Activated naive CD4-positive, alpha-beta T cell (primary cell): Measurements from ENCODE around the gene CXorf65.
A peak's percentile ranks its signal among the peaks of the same experiment; 100 is the strongest.

Experiments
- DNase-seq, 4 experiments: peaks; one replicate each; lab custom pipeline; 2025; lab: John Stamatoyannopoulos, UW

CXorf65 gene

GRCh38 chrX:71106427-71106826 is at the start of gene CXorf65:
CXorf65 (minus strand) TSS chrX:71106740; CDS start chrX:71106556, 184 bp downstream.
- DNase-seq, result no peak

DNA sequence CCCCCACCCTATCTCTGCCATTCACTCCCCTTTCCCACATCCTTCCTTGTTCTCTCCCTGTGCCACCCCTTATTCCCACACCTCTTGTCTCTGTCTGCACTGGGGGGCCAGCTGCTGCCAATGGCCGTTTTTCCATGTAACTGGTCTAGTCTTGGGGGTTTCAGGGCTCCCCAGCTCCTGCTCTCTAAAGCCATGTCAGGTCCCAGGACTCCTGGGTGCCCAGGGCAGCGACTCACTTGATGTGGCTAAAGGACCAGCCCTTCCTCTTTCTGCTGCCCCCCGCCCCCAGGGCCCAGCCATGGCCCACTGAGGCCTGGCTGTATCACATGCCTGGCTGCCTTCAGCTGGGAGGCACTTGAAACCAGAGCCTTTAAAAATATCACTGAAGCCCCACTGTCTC is 48.1 kb upstream of the CXorf65 start:
- no peak for DNase-seq

DNA sequence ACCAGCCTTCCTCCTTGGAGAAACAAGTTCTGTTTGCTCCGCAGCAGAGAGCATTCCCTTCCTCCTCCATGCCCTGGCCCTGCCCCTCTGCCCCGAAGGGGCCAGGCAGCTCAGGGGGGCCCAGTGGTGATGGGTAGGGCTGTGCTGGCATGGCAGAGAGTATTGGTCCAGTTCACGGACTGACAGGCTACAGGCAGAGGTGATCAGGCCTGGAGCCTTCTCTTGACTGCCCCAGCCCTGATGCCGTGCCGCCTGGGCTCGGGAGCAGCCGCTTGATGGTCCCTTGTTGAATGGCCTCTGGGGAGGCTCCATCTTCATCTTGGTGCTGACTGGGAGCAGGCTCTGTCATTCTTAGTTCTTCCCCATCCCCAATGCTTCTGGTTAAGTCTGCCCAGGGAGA is 47.7 kb upstream of the CXorf65 start:
- no peak for DNase-seq

- DNase-seq, result no peak
Observed at GRCh38 chrX:71151366-71151765, 44.8 kb upstream of the CXorf65 start.

DNA sequence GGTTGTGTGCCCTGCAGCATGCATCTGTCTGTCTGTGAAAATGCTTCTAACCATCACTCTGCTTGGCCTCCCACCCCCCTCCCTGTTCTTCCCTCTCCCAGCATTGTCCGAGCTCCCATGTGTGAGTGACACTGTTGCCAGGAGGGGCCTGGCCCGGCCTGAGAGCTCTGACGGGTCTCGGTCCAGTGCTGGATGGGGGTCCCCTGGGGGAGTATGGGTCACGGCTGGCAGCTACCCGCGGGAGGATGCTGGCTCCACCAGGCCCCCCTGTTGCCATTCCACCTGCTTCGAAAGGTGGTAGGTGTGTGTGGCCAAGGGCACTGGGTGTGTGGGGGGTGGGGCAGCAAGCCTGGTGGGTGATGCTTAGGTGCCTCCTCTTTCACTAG is 41.7 kb upstream of the CXorf65 start:
- DNase-seq, result no peak

DNA sequence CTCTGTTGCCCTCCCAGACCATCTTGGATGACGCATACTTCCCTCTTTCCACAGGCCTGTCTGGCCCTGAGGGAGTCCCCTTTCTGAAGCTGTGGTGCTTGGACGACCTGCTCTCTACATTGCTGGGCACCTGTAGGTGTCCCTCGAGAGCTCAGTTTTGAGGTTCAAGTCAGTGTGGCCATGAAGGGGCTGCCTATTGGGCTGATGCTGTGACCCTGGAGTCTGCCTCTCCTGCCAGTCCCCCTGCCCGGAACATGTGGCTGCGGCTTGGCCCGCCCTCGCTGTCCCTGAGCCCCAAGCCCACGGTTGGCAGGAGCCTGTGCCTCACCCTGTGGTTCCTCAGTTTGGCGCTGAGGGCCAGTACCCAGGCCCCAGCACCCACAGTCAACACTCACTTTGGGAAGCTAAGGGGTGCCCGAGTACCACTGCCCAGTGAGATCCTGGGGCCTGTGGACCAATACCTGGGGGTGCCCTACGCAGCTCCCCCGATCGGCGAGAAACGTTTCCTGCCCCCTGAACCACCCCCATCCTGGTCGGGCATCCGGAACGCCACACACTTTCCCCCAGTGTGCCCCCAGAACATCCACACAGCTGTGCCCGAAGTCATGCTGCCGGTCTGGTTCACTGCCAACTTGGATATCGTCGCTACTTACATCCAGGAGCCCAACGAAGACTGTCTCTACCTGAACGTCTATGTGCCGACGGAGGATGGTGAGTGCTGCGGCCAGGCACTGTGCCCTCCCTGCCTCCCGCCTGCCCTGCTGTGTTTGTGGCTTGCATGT is 41.1 kb upstream of the CXorf65 start:
- no peak for DNase-seq

DNA sequence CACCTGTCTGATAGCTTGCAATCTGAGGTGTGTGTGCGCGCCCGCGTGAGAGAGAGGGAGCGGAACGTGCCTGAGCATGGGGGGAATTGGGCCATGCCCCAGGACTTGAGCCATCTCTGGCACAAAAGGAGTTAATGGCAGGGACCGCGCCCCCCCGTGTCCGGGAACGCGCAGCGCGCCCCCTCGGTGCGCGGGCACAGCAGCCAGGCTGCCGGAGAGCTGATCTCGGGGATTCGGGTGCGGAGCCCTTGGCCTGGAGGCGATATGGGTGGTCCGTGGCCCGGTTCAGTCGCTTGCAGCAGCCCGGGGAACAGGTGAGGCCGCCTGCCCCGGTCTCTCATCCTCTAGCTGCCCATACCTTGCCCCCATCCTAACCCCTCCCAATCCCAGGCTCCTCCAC is 38.1 kb upstream of the CXorf65 start, which contains the start of gene NLGN3:
TSS of gene NLGN3 (plus strand) at position 191 of the 400 bp plus-strand sequence. CDS start 2,909 bp downstream, outside the sequence.
- no peak for DNase-seq

- no peak for DNase-seq
Observed at GRCh38 chrX:71143508-71143907, 37.0 kb upstream of the CXorf65 start.

DNA sequence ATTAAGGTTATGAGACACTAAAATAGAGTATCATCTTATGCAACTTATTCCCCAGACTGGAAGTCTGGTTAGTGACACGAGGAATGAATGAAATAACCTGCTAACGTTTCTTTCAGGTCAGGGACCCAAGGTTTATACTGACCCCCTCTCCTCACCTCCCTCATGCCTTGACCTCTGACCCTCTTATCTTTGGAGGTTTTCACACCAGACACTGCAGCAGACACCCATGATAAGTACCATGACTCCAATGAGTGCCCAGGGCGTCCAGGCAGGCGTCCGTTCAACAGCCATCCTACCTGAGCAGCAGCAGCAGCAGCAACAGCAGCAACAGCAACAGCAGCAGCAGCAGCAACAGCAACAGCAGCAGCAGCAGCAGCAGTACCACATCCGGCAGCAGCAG is 33.9 kb upstream of the CXorf65 start:
- no peak for DNase-seq

DNA sequence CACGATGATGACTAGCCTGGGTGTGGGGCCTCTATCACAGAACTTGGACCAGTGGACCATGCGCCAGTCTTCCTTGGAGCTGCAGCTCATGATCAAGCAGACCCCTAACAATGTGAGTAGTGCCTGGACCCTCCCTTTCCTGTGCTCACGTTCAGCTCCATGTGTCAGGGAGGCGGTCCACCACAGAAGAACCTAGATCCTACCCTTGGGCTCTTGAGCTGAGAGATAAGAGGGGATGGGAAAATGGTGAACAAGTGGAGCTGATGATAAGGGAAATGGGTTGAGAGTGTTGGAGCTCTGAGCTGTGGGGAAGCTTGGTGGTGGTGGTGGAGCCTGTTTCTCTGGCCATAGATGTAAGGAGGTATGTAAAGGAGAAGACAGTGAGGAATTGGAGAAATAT is 25.0 kb upstream of the CXorf65 start:
- no peak for DNase-seq

- peak; percentile 6 to 64 (median 55) for DNase-seq
Observed at GRCh38 chrX:71128915-71129765, 22.6 kb upstream of the CXorf65 start.

DNA sequence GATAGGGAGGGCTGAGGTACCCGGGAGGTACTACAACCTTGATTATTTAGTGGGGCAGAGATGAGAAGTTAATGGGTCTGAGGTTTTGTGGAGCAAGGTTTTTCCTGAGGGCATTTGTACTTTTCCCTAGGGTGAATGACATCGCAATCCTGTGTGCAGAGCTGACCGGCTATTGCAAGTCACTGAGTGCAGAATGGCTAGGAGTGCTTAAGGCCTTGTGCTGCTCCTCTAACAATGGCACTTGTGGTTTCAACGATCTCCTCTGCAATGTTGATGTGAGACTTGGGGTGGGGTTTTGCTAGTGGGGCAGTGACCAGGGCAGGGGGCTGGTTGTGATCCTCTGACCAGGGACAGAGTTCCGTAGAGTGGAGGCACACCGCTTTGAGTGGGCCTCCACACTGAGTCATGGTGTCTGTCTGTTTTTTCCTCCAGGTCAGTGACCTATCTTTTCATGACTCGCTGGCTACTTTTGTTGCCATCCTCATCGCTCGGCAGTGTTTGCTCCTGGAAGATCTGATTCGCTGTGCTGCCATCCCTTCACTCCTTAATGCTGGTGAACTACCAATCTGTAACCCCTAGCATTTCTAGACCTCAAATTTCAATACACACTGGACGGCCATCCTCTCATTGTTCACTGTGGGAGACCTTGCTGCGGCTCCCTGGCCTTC is 21.8 kb upstream of the CXorf65 start:
- no peak for DNase-seq

DNA sequence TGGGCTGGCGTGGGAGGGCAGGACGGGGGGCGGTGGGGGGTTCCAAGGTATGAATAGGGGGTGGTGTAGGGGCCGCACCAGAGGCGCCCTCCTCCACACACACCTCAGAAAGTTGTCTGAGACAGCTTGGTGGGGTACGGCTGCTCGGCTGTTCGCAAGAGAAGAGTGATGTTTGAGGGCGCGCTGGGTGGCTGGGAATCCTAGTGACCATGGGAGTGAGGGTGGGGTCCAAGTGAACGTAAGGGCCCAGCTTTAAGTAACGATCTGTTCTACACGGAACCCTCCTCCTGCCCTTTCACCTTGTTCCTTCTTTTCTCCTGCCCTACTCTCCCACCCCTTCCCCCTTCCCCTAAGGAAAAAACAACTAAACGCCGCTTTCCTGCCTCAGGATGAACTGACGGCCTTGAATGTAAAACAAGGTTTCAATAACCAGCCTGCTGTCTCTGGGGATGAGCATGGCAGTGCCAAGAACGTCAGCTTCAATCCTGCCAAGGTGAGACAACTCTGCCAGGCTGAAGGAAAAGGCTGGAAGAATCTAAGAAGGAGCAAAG is 12.5 kb upstream of the CXorf65 start:
- DNase-seq, result no peak

DNA sequence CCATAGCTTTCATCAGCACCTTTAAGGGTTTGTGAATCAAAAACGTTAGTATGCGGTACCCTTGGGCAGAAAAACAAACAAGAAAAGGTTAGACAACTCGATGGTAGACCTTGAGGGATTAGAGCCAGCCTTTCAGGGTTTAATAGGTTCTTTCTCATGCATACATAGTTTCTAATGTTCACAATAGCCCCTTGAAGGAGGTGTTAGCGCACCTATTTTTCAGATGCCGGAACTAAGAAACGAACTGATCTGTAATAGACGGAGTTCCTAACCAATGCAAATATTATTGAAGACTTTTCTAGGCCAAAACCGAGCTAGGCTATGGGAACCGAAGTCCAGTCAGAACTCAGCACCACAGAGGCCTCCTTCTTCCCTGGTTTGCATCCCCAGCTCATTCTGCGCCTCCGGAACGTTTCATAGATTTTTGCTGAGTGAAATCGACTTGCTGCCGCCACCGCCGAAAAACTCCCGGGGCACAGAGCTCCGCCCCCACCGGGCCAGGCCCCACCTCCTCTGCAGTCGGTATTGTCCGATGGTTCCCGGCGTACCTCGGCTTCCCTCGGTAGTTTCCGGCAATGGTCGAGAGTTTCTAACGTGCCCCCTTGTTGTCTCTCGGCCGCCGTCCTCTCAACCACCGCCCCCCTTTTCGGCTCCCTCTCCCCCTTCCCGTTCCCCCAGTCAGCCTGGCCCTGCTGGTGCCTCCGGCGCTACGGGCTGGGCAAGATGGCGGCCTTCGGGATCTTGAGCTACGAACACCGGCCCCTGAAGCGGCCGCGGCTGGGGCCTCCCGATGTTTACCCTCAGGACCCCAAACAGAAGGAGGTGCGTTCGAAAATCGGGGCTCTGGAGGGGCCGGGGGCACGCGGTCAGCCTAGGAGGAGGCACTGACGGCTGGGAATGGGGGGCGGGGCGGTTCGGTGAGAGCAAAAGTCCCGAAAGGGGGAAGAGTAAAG is 11.8 kb upstream of the CXorf65 start, which contains the start of gene MED12:
TSS of gene MED12 (plus strand) at position 565 of the 953 bp plus-strand sequence. CDS start at position 724, 159 bp downstream.
- DNase-seq, result peak; percentile 15 to 72 (median 40)

DNA sequence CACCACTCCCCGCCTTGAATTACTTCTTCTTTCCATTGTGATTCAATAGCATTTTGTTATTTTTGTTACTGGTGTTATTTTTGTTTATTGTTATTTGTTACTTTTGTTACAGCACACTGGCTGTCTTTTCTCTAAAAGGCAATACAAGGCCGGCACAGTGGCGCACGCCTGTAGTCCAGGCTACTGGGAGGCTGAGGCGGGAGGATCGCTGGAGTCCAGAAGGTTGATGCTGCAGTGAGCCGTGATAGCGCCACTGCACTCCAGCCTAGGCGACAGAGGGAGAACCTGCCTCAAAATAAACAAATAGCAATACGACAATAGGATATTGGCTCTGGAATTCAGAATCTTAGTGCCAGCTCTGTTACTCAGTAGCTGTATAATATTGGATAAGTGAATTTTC is 10.8 kb upstream of the CXorf65 start:
- DNase-seq, result no peak

- DNase-seq, result no peak
Observed at GRCh38 chrX:71111921-71112431, 5.4 kb upstream of the CXorf65 start.

- peak; percentile 4 to 59 (median 26) for DNase-seq
Observed at GRCh38 chrX:71111141-71111843, 4.8 kb upstream of the CXorf65 start, which contains the start of gene IL2RG. IL2RG (minus strand) TSS chrX:71111577; CDS start chrX:71111539, 38 bp downstream.

GRCh38 chrX:71109051-71109450 is 2.5 kb upstream of the CXorf65 start:
- no peak for DNase-seq

DNA sequence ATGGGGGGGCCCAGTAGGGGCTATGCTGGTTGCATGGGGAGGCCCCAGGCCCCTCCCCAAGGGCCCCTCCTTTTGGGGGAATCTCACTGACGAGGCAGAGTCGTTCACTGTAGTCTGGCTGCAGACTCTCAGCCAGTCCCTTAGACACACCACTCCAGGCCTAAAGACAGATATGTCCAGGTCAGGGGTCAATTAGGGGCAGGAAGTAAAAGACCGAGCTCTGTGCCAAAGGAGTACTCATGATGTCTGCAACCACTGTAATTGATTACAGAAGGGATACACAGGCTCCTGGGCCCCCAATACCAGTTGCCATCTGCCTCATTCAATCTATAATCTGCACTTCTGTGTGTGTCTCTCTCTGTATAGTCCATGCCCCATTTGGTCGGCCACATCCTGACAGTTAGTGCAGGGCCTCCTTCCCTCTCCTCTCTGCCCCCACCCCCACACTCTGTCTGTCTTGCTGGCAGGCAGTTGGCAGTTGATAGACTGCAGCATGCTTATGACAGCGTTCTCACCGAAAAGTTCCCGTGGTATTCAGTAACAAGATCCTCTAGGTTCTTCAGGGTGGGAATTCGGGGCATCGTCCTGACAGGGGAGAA is 1.3 kb upstream of the CXorf65 start:
- peak in 2 of 4 experiments; percentile 1 to 29 for DNase-seq
